HepG2 (cell line): Measurements from ENCODE around the gene CHPF. TPM values are rescaled to one million over a fixed set of nuclear protein-coding genes. Genes with fewer than 3 reads are reported as not detected.

ENCODE experiments used
- ARID5B ChIP-seq: IDR thresholded peaks from 2 replicates; pipeline ENCODE4 v1.4.0; 2020; ENCODE audit warnings: mild to moderate bottlenecking, missing genetic modification reagents
- ATF7 ChIP-seq, 2 experiments: fragments of 450-650 bp in 1 of 2; sonication (generic) in 1 of 2; formaldehyde crosslinking in 1 of 2; IDR thresholded peaks; 2 replicates each; pipeline versions ENCODE4 v1.4.0 to v1.6.1; 2016 to 2020; ENCODE audit warnings: antibody characterized with exemption in 1 of 2, mild to moderate bottlenecking in 1 of 2, missing genetic modification reagents in 1 of 2
- GTF3A ChIP-seq: sonication (generic); formaldehyde crosslinking; conservative IDR thresholded peaks from 2 replicates; pipeline ENCODE4 v1.4.0; 2020; ENCODE audit warnings: mild to moderate bottlenecking, missing genetic modification reagents
- HOXA3 ChIP-seq: sonication (generic); formaldehyde crosslinking; IDR thresholded peaks from 2 replicates; pipeline ENCODE4 v1.5.0; 2020; ENCODE audit warnings: missing genetic modification reagents
- KDM1A ChIP-seq: IDR thresholded peaks from 2 replicates; pipeline ENCODE4 v1.6.1; 2016; ENCODE audit warnings: missing compliant biosample characterization
- RBFOX2 ChIP-seq: fragments of 200-400 bp; formaldehyde crosslinking; IDR thresholded peaks from 2 replicates; pipeline ENCODE4 v1.6.1; 2017; ENCODE audit warnings: low read depth, mild to moderate bottlenecking, low read length
- SOX5 ChIP-seq: IDR thresholded peaks from 2 replicates; pipeline ENCODE4 v1.6.1; 2016; ENCODE audit warnings: borderline replicate concordance
- ZFP41 ChIP-seq: sonication (generic); formaldehyde crosslinking; IDR thresholded peaks from 2 replicates; pipeline ENCODE4 v1.4.0; 2020; ENCODE audit warnings: mild to moderate bottlenecking, missing genetic modification reagents, borderline replicate concordance
- ZNF225 ChIP-seq: sonication (generic); formaldehyde crosslinking; IDR thresholded peaks from 2 replicates; pipeline ENCODE4 v1.4.0; 2020; ENCODE audit warnings: mild to moderate bottlenecking, missing genetic modification reagents
- ZNF318 ChIP-seq: sonication (generic); formaldehyde crosslinking; IDR thresholded peaks from 2 replicates; pipeline ENCODE4 v1.4.0; 2020; ENCODE audit warnings: mild to moderate bottlenecking, missing genetic modification reagents
- ZNF557 ChIP-seq: sonication (generic); formaldehyde crosslinking; IDR thresholded peaks from 2 replicates; pipeline ENCODE4 v1.4.0; 2020; ENCODE audit warnings: missing genetic modification reagents
- polyA plus RNA-seq, 8 experiments: library from polyadenylated mRNA; depleted of rRNA in 3 of 8; stranded (reverse) in 7 of 8; unstranded in 1 of 8; fragments of >200 nt; fragmentation: Illumina TruSeq in 4 of 8; extraction: Trizol in 4 of 8; gene quantifications; 2 replicates each; pipeline versions ENCODE4 v1.2.1 to v1.2.3, GENCODE V29; 2011 to 2016; ENCODE audit warnings: low read depth in 4 of 8, missing spikeins in 1 of 8, mixed read lengths in 1 of 8; ENCODE audit not compliant: insufficient read depth in 1 of 8
- total RNA-seq, 5 experiments: library from RNA; depleted of rRNA; stranded (reverse); fragments of >200 nt; fragmentation: Illumina TruSeq; extraction: Trizol; gene quantifications; 2 replicates each; pipeline ENCODE4 v1.2.3, GENCODE V29; 2016; ENCODE audit warnings: low read depth in 1 of 5
- TF ChIP-seq, protein P1 (sequence below): sonication (generic); formaldehyde crosslinking; IDR thresholded peaks from 2 replicates; pipeline ENCODE4 v1.4.0; 2020; ENCODE audit warnings: missing genetic modification reagents, borderline replicate concordance

Gene CHPF
- total and polyA plus RNA-seq, 2 of the 13 experiments (the other 11 are each of a cell fraction or from before 2014, with no cell fraction given), result 79.6 to 111 TPM

DNA sequence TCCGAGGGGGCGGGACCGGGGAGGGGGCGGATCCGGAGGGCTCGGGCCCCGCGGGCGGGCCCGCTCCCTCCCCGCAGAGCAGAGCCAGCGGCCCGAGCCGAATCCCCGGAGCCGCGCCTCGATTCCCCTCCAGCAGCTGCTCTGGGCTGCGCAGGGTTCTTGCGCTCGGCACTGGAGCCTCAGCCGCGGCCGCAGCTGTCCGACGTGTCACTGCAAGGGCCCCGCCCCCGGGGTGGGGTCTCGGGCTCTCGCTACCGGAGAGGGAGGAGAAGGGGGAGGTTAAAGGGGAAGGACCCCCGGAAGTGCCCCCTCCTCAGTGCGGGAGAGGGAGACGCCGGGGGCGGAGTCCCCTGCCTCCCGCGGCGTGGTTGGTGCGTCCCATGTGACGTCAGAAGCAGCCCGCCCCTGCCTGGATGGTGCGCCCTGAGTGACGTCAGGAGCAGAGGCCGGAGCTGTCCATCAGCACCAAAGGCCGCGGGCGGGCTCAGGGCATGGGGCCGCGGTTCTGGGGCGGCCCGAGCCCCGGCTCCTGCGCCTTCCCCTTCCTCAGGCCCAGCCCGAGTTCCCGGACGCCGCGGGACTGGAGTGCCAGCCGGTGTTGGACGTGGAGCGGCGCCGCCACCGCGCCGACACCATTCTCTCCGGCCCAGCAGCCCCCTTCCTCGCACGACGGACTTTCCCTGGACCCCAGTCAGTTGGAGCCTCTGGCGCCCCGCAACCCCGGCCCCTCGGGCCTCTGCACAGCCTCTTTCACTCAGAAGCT, at the start of gene CHPF, which contains the start of gene TMEM198 (continued):
- peak; percentile 97 for TF ChIP-seq ATF7 (IDR thresholded peaks at IDR 0.05)
- TF ChIP-seq ATF7 (CRISPR knock-in tag; IDR thresholded peaks at IDR 0.05), result peak; percentile 96
- peak; percentile 33; the same call in 1 of the 2 replicates for TF ChIP-seq ZNF318
- 0 out of 2 replicates have a peak, but pooled peaks have one; percentile 23 for TF ChIP-seq GTF3A (CRISPR knock-in tag)
- peak; percentile 66; the same call in 1 of the 2 replicates for TF ChIP-seq ZNF225 (CRISPR knock-in tag)
- TF ChIP-seq ARID5B (CRISPR knock-in tag), result peak; percentile 66; the same call in 1 of the 2 replicates
- TF ChIP-seq, protein P1, sequence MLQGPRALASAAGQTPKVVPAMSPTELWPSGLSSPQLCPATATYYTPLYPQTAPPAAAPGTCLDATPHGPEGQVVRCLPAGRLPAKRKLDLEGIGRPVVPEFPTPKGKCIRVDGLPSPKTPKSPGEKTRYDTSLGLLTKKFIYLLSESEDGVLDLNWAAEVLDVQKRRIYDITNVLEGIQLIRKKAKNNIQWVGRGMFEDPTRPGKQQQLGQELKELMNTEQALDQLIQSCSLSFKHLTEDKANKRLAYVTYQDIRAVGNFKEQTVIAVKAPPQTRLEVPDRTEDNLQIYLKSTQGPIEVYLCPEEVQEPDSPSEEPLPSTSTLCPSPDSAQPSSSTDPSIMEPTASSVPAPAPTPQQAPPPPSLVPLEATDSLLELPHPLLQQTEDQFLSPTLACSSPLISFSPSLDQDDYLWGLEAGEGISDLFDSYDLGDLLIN, result peak; percentile 89; the same call in 1 of the 2 replicates
- TF ChIP-seq ZNF557 (CRISPR knock-in tag), result peak; percentile 61; the same call in 1 of the 2 replicates
- TF ChIP-seq HOXA3 (CRISPR knock-in tag), result peak; percentile 99
- TF ChIP-seq RBFOX2, result peak; percentile 92
- peak; percentile 58; the same call in 1 of the 2 replicates for TF ChIP-seq SOX5 (CRISPR knock-in tag)
- TF ChIP-seq KDM1A, result no peak
- TF ChIP-seq ZFP41, result peak; percentile 39; the same call in 1 of the 2 replicates
